ENCODE measurements around the gene TMSB10.

- TF ChIP-seq CSRNP3 (CRISPR knock-in tag; IDR thresholded peaks at IDR 0.05) (no peak), ZC3H10 (CRISPR knock-in tag; IDR thresholded peaks at IDR 0.05) (no peak), RARB (CRISPR knock-in tag; IDR thresholded peaks at IDR 0.05) (no peak), TSHZ2 (CRISPR knock-in tag; IDR thresholded peaks at IDR 0.05) (no peak)
Measured at GRCh38 chr2:84889332-84889731, 16.1 kb upstream of the TMSB10 start.

Data from SK-N-SH treated with all-trans-retinoic acid at 6 μM for 48 hours (cell line).